A549 (cell line): ENCODE measurements around the gene LRRC75B. TPM values are rescaled to one million over a fixed set of nuclear protein-coding genes. Genes with fewer than 3 reads are reported as not detected.
"Not testable (repeated sequence)": the region's sequence is repeated elsewhere in the genome, so short reads cannot be mapped to it uniquely, and the experiment has no call there.

Source experiments
- ATAC-seq, 2 experiments: fragments of 200-7000 bp in 1 of 2; fragments of >200 bp in 1 of 2; cut with Nextera tagmentation in 1 of 2; cut with Tn5 transposase in 1 of 2; 3 replicates each; pipeline versions ENCODE4 v1.8.0 to v1.9.1; 2018 to 2020; ENCODE audit warnings: mild to moderate bottlenecking in 1 of 2, moderate library complexity in 1 of 2
- CTCF ChIA-PET: fragments of 300-600 bp; sonication (Branson Sonifier 250); formaldehyde crosslinking; extraction: SDS; loops from one replicate; lab custom pipeline; 2021; ENCODE audit warnings: antibody characterized with exemption, inconsistent platforms; lab: Yijun Ruan, JAX
- POLR2A ChIA-PET: fragments of 350-600 bp; formaldehyde crosslinking; extraction: SDS; loops from one replicate; lab custom pipeline; 2021; ENCODE audit warnings: antibody characterized with exemption, inconsistent platforms; lab: Yijun Ruan, JAX
- DNase-seq, 2 experiments: peaks; one replicate each; pipeline versions ENCODE4 v3.0.0 to v3.0.0-alpha.2; 2011 to 2016; ENCODE audit warnings: low read depth in 1 of 2, low spot score in 1 of 2
- FAIRE-seq: peaks from 2 replicates; lab custom pipeline; 2011; peaks lifted over from hg19 to GRCh38; lab: Jason Lieb, UNC
- H3K27ac ChIP-seq, 2 experiments: fragments of >200 bp; sonication (Bioruptor Twin); formaldehyde crosslinking; 3 replicates each; pipeline ENCODE4 v1.5.1; 2016 to 2017
- H3K4me1 ChIP-seq: fragments of >200 bp; sonication (Bioruptor Twin); formaldehyde crosslinking; 3 replicates; pipeline ENCODE4 v1.6.1; 2016
- H3K4me2 ChIP-seq: fragments of >200 bp; sonication (Bioruptor Twin); formaldehyde crosslinking; 3 replicates; pipeline ENCODE4 v1.6.1; 2016
- H3K4me3 ChIP-seq: fragments of >200 bp; sonication (Bioruptor Twin); formaldehyde crosslinking; 3 replicates; pipeline ENCODE4 v1.5.1; 2016
- H3K9me3 ChIP-seq: fragments of >200 bp; sonication (Bioruptor Twin); formaldehyde crosslinking; 3 replicates; pipeline ENCODE4 v1.6.1; 2016
- CEBPB ChIP-seq, 2 experiments: fragments of >200 bp in 1 of 2; sonication (Bioruptor Twin) in 1 of 2; formaldehyde crosslinking in 1 of 2; IDR thresholded peaks; 2 replicates each; pipeline ENCODE4 v1.6.1; 2012 to 2016
- EP300 ChIP-seq, 2 experiments: fragments of >200 bp; sonication (Bioruptor Twin); formaldehyde crosslinking; IDR thresholded peaks; 2 replicates in 1 of 2; 3 replicates in 1 of 2; pipeline ENCODE4 v1.6.1; 2016 to 2017
- FOSL2 ChIP-seq, 2 experiments: fragments of 450-650 bp in 1 of 2; fragments of >200 bp in 1 of 2; sonication (Bioruptor Twin) in 1 of 2; formaldehyde crosslinking; IDR thresholded peaks; 2 replicates each; pipeline versions ENCODE4 v1.5.0 to v1.6.1; 2016 to 2020; ENCODE audit warnings: mild to moderate bottlenecking in 1 of 2, moderate library complexity in 1 of 2
- HDAC2 ChIP-seq: fragments of 200-600 bp; sonication (generic); IDR thresholded peaks from 2 replicates; pipeline ENCODE4 v1.6.1; 2016
- KDM1A ChIP-seq: fragments of 200-600 bp; sonication (generic); IDR thresholded peaks from 2 replicates; pipeline ENCODE4 v1.6.1; 2016; ENCODE audit warnings: low read depth, mild to moderate bottlenecking
- MAFK ChIP-seq: fragments of 450-650 bp; IDR thresholded peaks from 2 replicates; pipeline ENCODE4 v1.6.1; 2014; ENCODE audit not compliant: partially characterized antibody
- NFE2L2 ChIP-seq: fragments of 150-350 bp; conservative IDR thresholded peaks from 2 replicates; pipeline ENCODE4 v1.6.1; 2014; ENCODE audit warnings: low read length
- POLR2A ChIP-seq: IDR thresholded peaks from 2 replicates; pipeline ENCODE4 v1.6.1; 2012; ENCODE audit warnings: mild to moderate bottlenecking, low read length
- TFCP2L1 ChIP-seq: fragments of 250-450 bp; sonication (Bioruptor Pico); IDR thresholded peaks from 2 replicates; pipeline ENCODE4 v1.5.0; 2021; ENCODE audit warnings: mild to moderate bottlenecking
- ZFP36 ChIP-seq: fragments of 450-650 bp; IDR thresholded peaks from 2 replicates; pipeline ENCODE4 v1.6.1; 2014; ENCODE audit warnings: borderline replicate concordance; ENCODE audit not compliant: partially characterized antibody
- WGBS: methylation state at CpG from one replicate; pipeline ENCODE4 v1.1.6; 2017; ENCODE audit errors: missing lambda C conversion rate; 5-methylcytosine and 5-hydroxymethylcytosine counted together
- polyA plus RNA-seq, 4 experiments: library from polyadenylated mRNA; depleted of rRNA in 3 of 4; stranded (reverse); fragments of >200 nt; fragmentation: RNase III in 1 of 4; extraction: RNeasy Plus Mini Kit Qiagen cat#74134 plus additional on column Dnase treatment in 1 of 4; gene quantifications; 2 replicates in 3 of 4; 3 replicates in 1 of 4; pipeline ENCODE4 v1.2.3, GENCODE V29; 2011 to 2017
- TF ChIP-seq, protein P1 (sequence below): fragments of 450-650 bp; IDR thresholded peaks from 2 replicates; pipeline ENCODE4 v1.6.1; 2014; ENCODE audit warnings: antibody characterized with exemption
- TF ChIP-seq, protein P2 (sequence below): IDR thresholded peaks from 2 replicates; pipeline ENCODE4 v1.6.1; 2012
- TF ChIP-seq, protein P3 (sequence below): fragments of >200 bp; sonication (Bioruptor Twin); formaldehyde crosslinking; IDR thresholded peaks from 3 replicates; pipeline ENCODE4 v1.5.1; 2016

LRRC75B gene
- polyA plus RNA-seq, 2 of the 4 experiments (the other 2 are of a cell fraction), result 5.3 to 8.3 TPM

DNA sequence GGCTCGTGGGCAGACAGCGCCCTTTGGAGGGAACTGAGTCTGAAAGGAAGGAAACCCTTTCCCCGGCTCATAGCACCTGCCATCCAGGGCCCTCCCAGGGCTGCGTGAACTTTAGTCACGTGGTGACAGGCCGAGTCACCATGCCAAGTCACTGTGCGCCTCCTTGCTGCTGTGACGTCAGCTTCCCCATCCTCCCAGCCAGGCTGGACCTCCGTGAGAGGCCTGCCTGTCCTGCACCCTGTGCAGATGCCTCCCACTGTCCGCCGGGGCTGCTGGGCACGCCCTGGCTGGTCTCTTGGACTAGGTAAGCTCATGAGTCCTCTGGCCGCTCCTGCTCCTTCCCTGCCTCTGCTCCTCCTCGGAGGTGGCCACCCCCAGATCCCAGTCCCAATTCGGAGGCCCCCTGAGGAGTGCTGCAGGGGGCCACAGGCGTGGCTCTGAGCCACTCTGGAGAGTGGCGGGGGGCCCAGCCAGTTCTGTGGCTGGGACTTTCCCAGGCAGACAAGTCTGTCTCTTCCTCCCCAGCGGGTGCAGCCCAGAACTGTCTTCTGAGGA is 14.6 kb upstream of the LRRC75B start:
- Histone ChIP-seq H3K4me1 (peaks cover 21% of the 10 kb centered on the region), H3K27ac (peak overlapping the region; percentile 90 to 98), H3K4me2 (peak overlapping the region; percentile 89), H3K4me3 (peak overlapping the region; percentile 51)
- DNase-seq, result peak; percentile 74 to 90
- ATAC-seq, result peak; percentile 82 to 83
- H3K9me3 ChIP-seq; FAIRE-seq; CTCF ChIA-PET; TF ChIP-seq FOSL2 (IDR thresholded peaks at IDR 0.05): not testable (repeated sequence)
- TF ChIP-seq FOSL2 (CRISPR knock-in tag; IDR thresholded peaks at IDR 0.05) (peak; percentile 62), EP300 (IDR thresholded peaks at IDR 0.05) (0 out of 5 replicates have a peak, but pooled peaks of 1 of the 2 experiments have one; percentile 13), TFCP2L1 (CRISPR knock-in tag) (0 out of 2 replicates have a peak, but pooled peaks have one; percentile 56), POLR2A (peak; percentile 47), NFE2L2 (peak; percentile 26; the same call in 1 of the 2 replicates), MAFK (peak; percentile 51)
- TF ChIP-seq, protein P1, sequence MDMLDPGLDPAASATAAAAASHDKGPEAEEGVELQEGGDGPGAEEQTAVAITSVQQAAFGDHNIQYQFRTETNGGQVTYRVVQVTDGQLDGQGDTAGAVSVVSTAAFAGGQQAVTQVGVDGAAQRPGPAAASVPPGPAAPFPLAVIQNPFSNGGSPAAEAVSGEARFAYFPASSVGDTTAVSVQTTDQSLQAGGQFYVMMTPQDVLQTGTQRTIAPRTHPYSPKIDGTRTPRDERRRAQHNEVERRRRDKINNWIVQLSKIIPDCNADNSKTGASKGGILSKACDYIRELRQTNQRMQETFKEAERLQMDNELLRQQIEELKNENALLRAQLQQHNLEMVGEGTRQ, result peak; percentile 87
- TF ChIP-seq, protein P2, sequence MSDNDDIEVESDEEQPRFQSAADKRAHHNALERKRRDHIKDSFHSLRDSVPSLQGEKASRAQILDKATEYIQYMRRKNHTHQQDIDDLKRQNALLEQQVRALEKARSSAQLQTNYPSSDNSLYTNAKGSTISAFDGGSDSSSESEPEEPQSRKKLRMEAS, result peak; percentile 74
- 0% methylated on average over 8 of the region's 18 CpGs for WGBS
- POLR2A ChIA-PET, result interaction anchor here (0.6 kb wide), 1 partner anchor 9 kb away, joined by 6 read pairs; no protein-coding TSS in a partner anchor

DNA sequence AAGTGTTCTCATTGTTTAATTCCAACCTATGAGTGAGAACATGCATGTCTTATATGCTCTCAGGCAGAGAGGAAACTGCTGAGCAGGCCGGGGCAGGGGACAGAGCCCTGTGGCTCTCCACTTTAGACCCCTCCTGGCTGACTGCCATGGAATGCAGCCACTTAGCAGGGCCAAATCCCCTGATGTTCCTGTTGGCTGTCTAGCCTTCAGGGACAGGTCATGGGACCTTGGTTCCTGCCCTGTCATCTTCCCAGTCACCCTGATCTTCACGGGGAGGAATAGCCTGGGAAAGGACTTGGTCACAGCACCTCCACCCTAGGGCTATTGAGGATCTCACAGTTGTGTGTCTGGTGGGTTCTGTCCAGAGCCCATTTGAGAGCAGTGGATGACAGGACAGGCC is 13.5 kb upstream of the LRRC75B start:
- H3K9me3 ChIP-seq, FAIRE-seq, DNase-seq, ATAC-seq, POLR2A ChIA-PET, H3K4me3 ChIP-seq, CTCF ChIA-PET: not testable (repeated sequence)
- Histone ChIP-seq H3K4me2 (peak overlapping the region; percentile 50), H3K4me1 (peaks cover 33% of the 10 kb centered on the region), H3K27ac (peak overlapping the region; percentile 76 to 98)
- 88% methylated on average over 1 of the region's 2 CpGs for WGBS

DNA sequence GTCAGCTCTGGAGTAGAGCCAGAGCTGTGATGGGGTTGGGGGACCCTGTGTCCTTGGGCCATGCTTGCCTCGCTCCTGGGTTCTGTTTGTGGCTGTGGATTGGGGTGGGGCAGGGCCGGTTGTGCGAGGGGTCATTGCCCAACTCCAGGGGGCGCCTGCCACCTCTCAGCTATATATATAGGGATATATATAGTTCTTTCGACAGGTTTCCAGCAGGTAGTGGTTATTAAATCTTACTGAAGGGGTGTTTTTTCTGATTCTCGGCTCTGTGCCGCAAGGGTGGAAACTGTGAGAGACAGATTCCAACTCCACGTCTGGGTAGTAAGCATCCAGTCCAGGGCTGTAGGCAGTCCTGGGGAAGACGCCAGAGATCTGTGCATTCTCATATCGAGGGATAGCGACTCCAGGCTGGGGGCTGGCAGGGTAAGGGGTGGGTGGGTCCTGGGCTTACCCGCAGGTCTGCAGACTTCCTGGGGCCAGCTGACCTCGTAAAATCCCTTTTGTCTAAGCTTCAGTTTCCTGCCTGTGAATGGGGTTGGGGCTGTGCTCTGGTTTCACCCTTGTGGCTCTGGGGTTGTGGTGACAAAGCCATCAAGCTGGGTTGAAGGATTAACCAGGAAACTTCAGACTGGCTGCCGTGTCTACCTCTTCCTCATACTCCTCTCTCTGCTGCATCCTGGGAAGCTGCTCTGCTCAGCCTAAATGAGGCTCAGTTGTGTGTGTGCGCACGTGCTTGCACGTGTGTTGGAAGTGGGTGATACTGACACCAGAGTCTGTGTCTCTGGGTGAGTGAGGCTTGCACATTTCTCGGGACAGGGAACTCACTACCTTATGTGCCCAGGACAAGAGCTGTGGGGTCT is 11.1 kb upstream of the LRRC75B start:
- peak; percentile 27 to 56; a peak in 4 of 6 replicates for ATAC-seq
- peak overlapping the region; percentile 87 to 94 for H3K27ac ChIP-seq
- H3K4me2 ChIP-seq, result peak overlapping the region; percentile 97
- H3K9me3 ChIP-seq, CTCF ChIA-PET, FAIRE-seq: not testable (repeated sequence)
- WGBS, result 16% methylated on average over 12 of the region's 18 CpGs
- peak in 1 of 2 experiments; percentile 37 for DNase-seq
- peak in 1 of 2 experiments; percentile 44; a peak in 1 of 4 replicates for TF ChIP-seq CEBPB (IDR thresholded peaks at IDR 0.05)
- TF ChIP-seq, protein P3, sequence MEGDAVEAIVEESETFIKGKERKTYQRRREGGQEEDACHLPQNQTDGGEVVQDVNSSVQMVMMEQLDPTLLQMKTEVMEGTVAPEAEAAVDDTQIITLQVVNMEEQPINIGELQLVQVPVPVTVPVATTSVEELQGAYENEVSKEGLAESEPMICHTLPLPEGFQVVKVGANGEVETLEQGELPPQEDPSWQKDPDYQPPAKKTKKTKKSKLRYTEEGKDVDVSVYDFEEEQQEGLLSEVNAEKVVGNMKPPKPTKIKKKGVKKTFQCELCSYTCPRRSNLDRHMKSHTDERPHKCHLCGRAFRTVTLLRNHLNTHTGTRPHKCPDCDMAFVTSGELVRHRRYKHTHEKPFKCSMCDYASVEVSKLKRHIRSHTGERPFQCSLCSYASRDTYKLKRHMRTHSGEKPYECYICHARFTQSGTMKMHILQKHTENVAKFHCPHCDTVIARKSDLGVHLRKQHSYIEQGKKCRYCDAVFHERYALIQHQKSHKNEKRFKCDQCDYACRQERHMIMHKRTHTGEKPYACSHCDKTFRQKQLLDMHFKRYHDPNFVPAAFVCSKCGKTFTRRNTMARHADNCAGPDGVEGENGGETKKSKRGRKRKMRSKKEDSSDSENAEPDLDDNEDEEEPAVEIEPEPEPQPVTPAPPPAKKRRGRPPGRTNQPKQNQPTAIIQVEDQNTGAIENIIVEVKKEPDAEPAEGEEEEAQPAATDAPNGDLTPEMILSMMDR, result peak; percentile 36
- peaks cover 54% of the 10 kb centered on the region for H3K4me1 ChIP-seq
- H3K4me3 ChIP-seq, result peak overlapping the region; percentile 58
- POLR2A ChIA-PET, result interaction anchor here (0.6 kb wide), 1 partner anchor 11 kb away, joined by 3 read pairs; the partner anchor contains the start of gene LRRC75B

DNA sequence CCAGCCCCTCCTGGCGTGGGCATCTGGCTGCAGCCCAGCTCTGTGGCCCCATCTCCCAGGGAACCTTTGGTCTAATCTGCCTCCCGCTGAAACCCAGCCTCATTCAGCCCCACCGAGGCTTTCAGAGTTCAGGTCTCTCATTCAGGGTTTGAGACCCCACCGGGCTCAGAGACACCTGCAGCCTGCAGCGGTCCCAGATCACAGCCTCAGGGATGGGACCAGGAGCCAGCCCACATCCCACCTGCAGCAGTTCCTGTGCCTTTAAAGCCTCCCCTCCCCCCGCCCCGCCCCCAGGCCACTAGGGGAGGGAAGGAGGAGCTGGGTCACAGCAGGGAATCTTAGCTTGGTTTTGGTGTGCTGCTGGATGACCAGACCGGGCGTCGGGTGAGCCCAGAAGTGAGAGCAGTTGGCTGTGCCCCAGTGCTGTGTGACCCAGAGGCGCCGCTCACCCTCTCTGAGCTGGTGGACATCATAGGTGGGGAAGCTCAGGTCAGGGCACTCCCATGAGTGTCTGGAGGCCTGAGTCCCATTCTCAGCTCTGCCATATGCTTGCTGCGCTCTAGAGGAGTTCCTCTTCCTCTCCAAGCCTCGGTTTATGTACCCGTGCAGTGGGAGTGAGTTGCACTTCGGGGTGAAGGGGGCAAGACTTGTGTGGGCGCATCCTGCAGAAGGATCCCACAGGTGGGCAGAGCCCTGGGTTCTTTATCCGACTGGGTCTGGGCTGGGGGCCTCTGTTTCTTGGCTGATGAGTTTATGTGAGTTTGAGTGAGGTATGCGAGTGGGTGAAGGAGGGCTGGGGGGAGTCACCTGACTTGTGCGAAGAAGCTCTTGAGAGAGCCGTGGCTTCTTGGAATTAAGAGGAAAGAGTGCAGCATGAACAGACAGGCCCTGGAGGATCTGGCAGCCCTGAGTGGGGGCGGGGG is 10.2 kb upstream of the LRRC75B start, which contains the start of gene GGT1:
Gene GGT1, plus strand, starts transcription at position 347 of the 923 bp plus-strand sequence. CDS start 7,889 bp downstream, outside the sequence.
- H3K4me3 ChIP-seq, result peak within 1 kb of the TSS; percentile 58
- H3K4me1 ChIP-seq, result peaks cover 49% of the 10 kb centered on the region
- TF ChIP-seq HDAC2 (0 out of 2 replicates have a peak, but pooled peaks have one; percentile 64), KDM1A (peak; percentile 91), ZFP36 (peak; percentile 95)
- TF ChIP-seq, protein P2, result peak; percentile 12; the same call in 1 of the 2 replicates
- TF ChIP-seq, all 56 proteins: peak for 4; not testable (repeated sequence) for 52
- WGBS, result 13% methylated on average over 3 of the region's 22 CpGs
- POLR2A ChIA-PET, result interaction anchor here (0.6 kb wide), 1 partner anchor 10 kb away, joined by 3 read pairs; the partner anchor contains the start of gene LRRC75B
- ATAC-seq, result peak in 1 of 2 experiments; percentile 9; a peak in 3 of 6 replicates
- CTCF ChIA-PET, H3K9me3 ChIP-seq, FAIRE-seq: not testable (repeated sequence)
- H3K4me2 ChIP-seq, result peak within 1 kb of the TSS; percentile 97
- H3K27ac ChIP-seq, result peak within 1 kb of the TSS; percentile 87 to 94
- peak in 1 of 2 experiments; percentile 43 for DNase-seq

DNA sequence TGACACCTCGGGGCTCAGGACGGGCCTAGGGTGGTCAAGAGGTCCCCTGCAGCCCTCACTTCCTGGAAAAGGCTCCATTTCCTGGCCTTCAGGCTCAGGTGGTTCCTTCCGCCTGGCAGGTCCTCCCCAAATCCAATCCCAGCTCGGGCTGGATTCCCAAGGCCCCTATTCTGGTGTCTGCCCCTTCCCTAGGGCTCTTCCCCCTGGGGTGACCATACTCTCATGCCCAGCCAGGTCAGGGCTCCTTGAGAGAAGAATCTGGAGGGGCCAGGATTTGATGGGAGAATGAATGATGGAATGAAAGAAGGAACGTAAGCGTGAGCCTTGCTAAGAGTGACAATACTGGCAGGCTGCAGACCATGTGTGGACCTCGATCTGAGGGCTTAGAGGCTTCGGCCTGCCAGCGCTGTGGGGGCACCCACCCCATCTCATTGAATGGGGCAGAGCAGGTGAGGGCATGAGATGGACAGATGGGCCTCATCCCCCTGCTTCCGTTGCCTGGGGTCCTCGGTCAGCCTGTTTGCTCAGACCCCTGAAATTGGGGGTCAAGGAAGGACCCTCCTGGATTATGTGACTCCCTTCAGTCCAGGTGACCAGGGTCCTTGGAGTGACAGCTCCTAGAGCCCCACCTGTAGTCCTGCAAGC is 9.4 kb upstream of the LRRC75B start:
- Histone ChIP-seq H3K4me2 (peak overlapping the region; percentile 97), H3K4me1 (peaks cover 47% of the 10 kb centered on the region), H3K27ac (peak overlapping the region; percentile 87 to 94)
- H3K4me3 ChIP-seq, FAIRE-seq, ATAC-seq, H3K9me3 ChIP-seq, DNase-seq, CTCF ChIA-PET, POLR2A ChIA-PET: not testable (repeated sequence)
- WGBS, result 72% methylated on average over 8 of the region's 11 CpGs
